ENCODE measurements around the gene PES1. TPM values are rescaled to one million over a fixed set of nuclear protein-coding genes. Genes with fewer than 3 reads are reported as not detected.

PES1 gene
- total and polyA plus RNA-seq, 10 donors: 39.0 to 72.7 (median 49.2) TPM

DNA sequence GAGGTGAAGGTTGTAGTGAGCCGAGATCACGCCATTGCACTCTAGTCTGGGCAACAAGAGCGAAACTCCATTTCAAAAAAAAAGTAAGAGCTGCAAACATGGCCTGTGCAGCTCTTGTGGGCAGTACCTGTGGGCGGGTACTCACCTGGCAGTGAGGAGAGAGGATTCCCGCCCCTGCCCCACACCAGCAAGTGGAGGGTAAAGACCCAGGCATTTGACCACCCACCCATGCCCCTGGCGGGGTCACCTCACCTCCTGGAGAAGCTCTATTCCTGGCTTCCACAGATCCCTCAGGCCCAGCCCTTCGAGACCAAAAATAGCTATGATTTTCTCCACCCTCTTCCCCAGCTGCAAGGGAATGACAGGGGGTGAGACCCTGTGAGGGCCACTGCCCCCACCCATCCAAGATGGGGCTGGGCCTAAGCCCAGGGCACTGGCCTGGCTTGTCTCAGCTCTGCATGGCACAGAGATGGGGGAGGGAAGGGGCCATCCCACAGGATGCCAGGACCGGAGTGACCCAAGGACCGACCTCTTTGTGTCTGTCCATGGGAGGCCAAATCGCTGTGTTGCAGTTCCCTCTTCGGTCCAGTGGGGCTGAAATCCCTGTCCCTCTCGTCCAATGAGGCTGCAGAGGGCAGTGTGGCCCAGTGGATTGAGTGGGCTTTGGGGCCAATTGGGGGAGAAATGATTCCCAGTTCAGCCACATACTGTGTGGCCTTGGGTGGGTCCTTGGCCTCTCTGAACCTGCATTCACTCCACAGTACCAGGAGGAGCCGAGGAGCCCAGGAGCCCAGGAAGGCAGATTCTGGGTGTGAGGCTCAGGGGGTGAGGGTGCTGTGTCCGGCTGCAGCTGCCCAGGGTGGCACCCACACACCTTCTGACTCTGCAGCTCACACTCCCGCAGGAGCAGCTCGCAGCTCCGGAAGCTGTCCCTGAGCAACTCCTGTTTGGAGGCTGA lies 59.8 kb downstream of the PES1 start:
- DNase-seq: no peak
- WGBS, 5 donors: 83 to 92% (median 88%) methylated on average over 13 to 17 of the region's 17 CpGs

DNA sequence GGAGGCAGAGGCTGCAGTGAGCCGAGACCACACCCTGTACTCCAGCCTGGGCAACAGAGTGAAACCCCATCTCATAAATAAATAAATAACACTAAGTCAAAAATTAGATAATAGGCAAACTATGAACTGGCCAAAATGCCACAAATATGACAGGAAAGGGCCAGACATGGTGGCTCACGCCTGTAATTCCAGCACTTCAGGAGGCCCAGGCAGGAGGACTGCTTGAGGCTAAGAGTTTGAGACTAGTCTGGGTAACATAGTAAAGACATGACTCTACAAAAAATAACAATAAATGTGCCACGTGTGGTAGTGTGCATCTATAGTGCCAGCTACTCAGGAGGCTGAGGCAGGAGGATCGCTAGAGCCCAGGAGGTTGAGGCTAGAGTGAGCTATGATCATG lies 65.1 kb downstream of the PES1 start:
- no peaks in the 10 kb centered on the region for H3K36me3 ChIP-seq
- no peak overlapping the region for H3K4me3 ChIP-seq
- WGBS, 5 donors: 76 to 89% (median 86%) methylated on average over 4 of the region's 4 CpGs
- no peak for TF ChIP-seq POLR2AphosphoS5 (IDR thresholded peaks at IDR 0.05)
- no peak for TF ChIP-seq CTCF (IDR thresholded peaks at IDR 0.05 in 8 of 11, conservative IDR thresholded peaks at IDR 0.05 in 3 of 11)
- no peak for TF ChIP-seq POLR2A (IDR thresholded peaks at IDR 0.05)
- H3K27me3 ChIP-seq (replicated peaks in 1 of 7): peaks cover 0 to 4% (median 0%) of the 10 kb centered on the region in 7 donors
- no peak for DNase-seq
- H3K9me3 ChIP-seq: no peaks in the 10 kb centered on the region
- intact Hi-C loops (cut with DNase I; ENCODE audit: low total_unique reads): no loop called here
- no peaks in the 10 kb centered on the region for H3K4me1 ChIP-seq
- H3K27ac ChIP-seq: no peak overlapping the region

More for the DNA sequence above, 59.8 kb downstream of the PES1 start:
- Histone ChIP-seq H3K9me3 (no peaks in the 10 kb centered on the region), H3K27me3 (replicated peaks in 1 of 7) (no peaks in the 10 kb centered on the region), H3K4me1 (no peaks in the 10 kb centered on the region), H3K36me3 (no peaks in the 10 kb centered on the region), H3K4me3 (no peak overlapping the region), H3K27ac (no peak overlapping the region)
- intact Hi-C loops (cut with DNase I; ENCODE audit: low total_unique reads): no loop called here
- TF ChIP-seq CTCF (IDR thresholded peaks at IDR 0.05 in 8 of 11, conservative IDR thresholded peaks at IDR 0.05 in 3 of 11) (no peak), POLR2AphosphoS5 (IDR thresholded peaks at IDR 0.05) (no peak), POLR2A (IDR thresholded peaks at IDR 0.05) (no peak)

Other genes with a start within 250 kb of the PES1 start
- 100 to 1,000 TPM; 154 to 223 (median 182) TPM for gene SF3A1, start 235.0 kb downstream of the PES1 start, total RNA-seq
- 10 to 100 TPM; 14.9 to 22.8 (median 16.1) TPM for gene SF3A1, start 235.0 kb downstream of the PES1 start, polyA plus RNA-seq
- 1 to 10 TPM; 2.1 to 8.1 (median 3.5) TPM for gene CCDC157, start 234.9 kb downstream of the PES1 start, total RNA-seq
- gene CCDC157, start 234.9 kb downstream of the PES1 start, polyA plus RNA-seq: 1 to 10 TPM; 2.5 to 4.6 (median 3.9) TPM
- 10 to 100 TPM; 10.2 to 19.5 (median 15.9) TPM for gene RNF215, start 204.5 kb downstream of the PES1 start, total RNA-seq
- gene RNF215, start 204.5 kb downstream of the PES1 start, polyA plus RNA-seq: 10 to 100 TPM in 1 of 3 donors, 1 to 10 TPM in 2; 6.5 to 11.0 (median 8.3) TPM
- 1 to 10 TPM in 6 of 7 donors, under 1 TPM in 1; 0.52 to 6.1 (median 2.4) TPM for gene SEC14L2, start 194.9 kb downstream of the PES1 start, total RNA-seq
- gene SEC14L2, start 194.9 kb downstream of the PES1 start, polyA plus RNA-seq: 1 to 10 TPM in 1 of 3 donors, under 1 TPM in 2; 0.54 to 1.5 (median 0.96) TPM
- 10 to 100 TPM in 6 of 7 donors, 1 to 10 TPM in 1; 9.9 to 36.8 (median 15.4) TPM for gene MTFP1, start 166.1 kb downstream of the PES1 start, total RNA-seq
- gene MTFP1, start 166.1 kb downstream of the PES1 start, polyA plus RNA-seq: 10 to 100 TPM; 16.9 to 30.4 (median 26.4) TPM
- gene SEC14L3, start 119.9 kb downstream of the PES1 start, total RNA-seq: not detected
- gene SEC14L3, start 119.9 kb downstream of the PES1 start, polyA plus RNA-seq: not detected
- gene SEC14L4, start 86.2 kb downstream of the PES1 start, total RNA-seq: 1 to 10 TPM in 3 of 7 donors, under 1 TPM in 4; 0.18 to 1.6 (median 0.68) TPM
- under 1 TPM; 0.03 to 0.29 (median 0.07) TPM for gene SEC14L4, start 86.2 kb downstream of the PES1 start, polyA plus RNA-seq
- gene SEC14L6, start 45.2 kb downstream of the PES1 start, total RNA-seq: under 1 TPM in 5 of 7 donors, not detected in 2; 0.16 to 0.56 (median 0.23) TPM
- gene SEC14L6, start 45.2 kb downstream of the PES1 start, polyA plus RNA-seq: under 1 TPM; 0.03 to 0.06 (median 0.04) TPM
- gene GAL3ST1, start 17.2 kb downstream of the PES1 start, total RNA-seq: 1 to 10 TPM in 1 of 7 donors, under 1 TPM in 1, not detected in 5; 0.69 to 2.1 TPM
- under 1 TPM; 0.15 to 0.51 (median 0.17) TPM for gene GAL3ST1, start 17.2 kb downstream of the PES1 start, polyA plus RNA-seq
- 100 to 1,000 TPM in 1 of 7 donors, 10 to 100 TPM in 6; 23.8 to 110 (median 73.7) TPM for gene TCN2, start 15.3 kb upstream of the PES1 start, total RNA-seq
- 10 to 100 TPM in 1 of 3 donors, 1 to 10 TPM in 2; 7.3 to 23.1 (median 9.7) TPM for gene TCN2, start 15.3 kb upstream of the PES1 start, polyA plus RNA-seq
- gene SLC35E4, start 43.9 kb upstream of the PES1 start, total RNA-seq: 1 to 10 TPM; 2.2 to 6.7 (median 4.7) TPM
- 1 to 10 TPM in 1 of 3 donors, under 1 TPM in 2; 0.37 to 1.6 (median 0.94) TPM for gene SLC35E4, start 43.9 kb upstream of the PES1 start, polyA plus RNA-seq
- 10 to 100 TPM in 5 of 7 donors, 1 to 10 TPM in 2; 9.5 to 16.3 (median 12.4) TPM for gene DUSP18, start 76.0 kb upstream of the PES1 start, total RNA-seq
- gene DUSP18, start 76.0 kb upstream of the PES1 start, polyA plus RNA-seq: 1 to 10 TPM; 1.5 to 4.4 (median 2.3) TPM
- gene OSBP2, start 103.0 kb upstream of the PES1 start, total RNA-seq: 10 to 100 TPM in 4 of 7 donors, 1 to 10 TPM in 3; 4.3 to 41.4 (median 10.8) TPM
- gene OSBP2, start 103.0 kb upstream of the PES1 start, polyA plus RNA-seq: 1 to 10 TPM in 1 of 3 donors, under 1 TPM in 2; 0.38 to 1.6 (median 0.50) TPM

Data from spleen (tissue), 11 donors.